DOHH2 (cell line): ENCODE measurements around the gene RRP12.

ENCODE experiments used
- EZH2phosphoT487 ChIP-seq: fragments of 200-600 bp; sonication (generic); IDR thresholded peaks from 2 replicates; pipeline ENCODE4 v1.6.1; 2017; ENCODE audit warnings: borderline replicate concordance, mild to moderate bottlenecking, antibody characterized with exemption, low read length, moderate library complexity, mixed read lengths
- TF ChIP-seq, protein P1 (sequence below): fragments of 200-600 bp; sonication (generic); IDR thresholded peaks from one replicate; pipeline ENCODE4 v1.5.1; 2014; ENCODE audit warnings: antibody characterized with exemption, mild to moderate bottlenecking, low read depth, low read length; ENCODE audit not compliant: poor library complexity, severe bottlenecking

- TF ChIP-seq, protein P1, sequence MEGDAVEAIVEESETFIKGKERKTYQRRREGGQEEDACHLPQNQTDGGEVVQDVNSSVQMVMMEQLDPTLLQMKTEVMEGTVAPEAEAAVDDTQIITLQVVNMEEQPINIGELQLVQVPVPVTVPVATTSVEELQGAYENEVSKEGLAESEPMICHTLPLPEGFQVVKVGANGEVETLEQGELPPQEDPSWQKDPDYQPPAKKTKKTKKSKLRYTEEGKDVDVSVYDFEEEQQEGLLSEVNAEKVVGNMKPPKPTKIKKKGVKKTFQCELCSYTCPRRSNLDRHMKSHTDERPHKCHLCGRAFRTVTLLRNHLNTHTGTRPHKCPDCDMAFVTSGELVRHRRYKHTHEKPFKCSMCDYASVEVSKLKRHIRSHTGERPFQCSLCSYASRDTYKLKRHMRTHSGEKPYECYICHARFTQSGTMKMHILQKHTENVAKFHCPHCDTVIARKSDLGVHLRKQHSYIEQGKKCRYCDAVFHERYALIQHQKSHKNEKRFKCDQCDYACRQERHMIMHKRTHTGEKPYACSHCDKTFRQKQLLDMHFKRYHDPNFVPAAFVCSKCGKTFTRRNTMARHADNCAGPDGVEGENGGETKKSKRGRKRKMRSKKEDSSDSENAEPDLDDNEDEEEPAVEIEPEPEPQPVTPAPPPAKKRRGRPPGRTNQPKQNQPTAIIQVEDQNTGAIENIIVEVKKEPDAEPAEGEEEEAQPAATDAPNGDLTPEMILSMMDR, result no peak
- no peak for TF ChIP-seq EZH2phosphoT487
These were observed 19.5 kb downstream of the RRP12 start for GRCh38 chr10:97381626-97382025.
